WTC11 (cell line): ENCODE results near the gene MYLK4. TPM values are rescaled to one million over a fixed set of nuclear protein-coding genes. Genes with fewer than 3 reads are reported as not detected.

ENCODE experiments used
- ATAC-seq: fragments of 200-7000 bp; cut with Tn5 transposase; 2 replicates; pipeline ENCODE4 v1.10.0; 2021; ENCODE audit warnings: mild to moderate bottlenecking, moderate library complexity
- CTCF ChIA-PET: fragments of 300-600 bp; sonication (Branson Sonifier 250); formaldehyde crosslinking; loops from one replicate; lab custom pipeline; 2021; ENCODE audit warnings: antibody characterized with exemption; lab: Charles Lee
- POLR2A ChIA-PET: fragments of 350-600 bp; sonication (Branson Sonifier 250); formaldehyde crosslinking; loops from one replicate; lab custom pipeline; 2021; ENCODE audit warnings: antibody characterized with exemption; lab: Charles Lee
- DNase-seq: peaks from one replicate; pipeline ENCODE4 v3.0.0; 2021; ENCODE audit warnings: low spot score
- H3K27ac Mint-ChIP-seq: 2 replicates; pipeline ENCODE4 v1.8.0; 2021; ENCODE audit warnings: mixed read lengths
- H3K27me3 Mint-ChIP-seq: 2 replicates; pipeline ENCODE4 v1.8.0; 2021; ENCODE audit warnings: low read depth, mild to moderate bottlenecking, moderate library complexity, mixed read lengths
- H3K36me3 Mint-ChIP-seq: 2 replicates; pipeline ENCODE4 v1.8.0; 2021; ENCODE audit warnings: mixed read lengths
- H3K4me1 Mint-ChIP-seq: 2 replicates; pipeline ENCODE4 v1.8.0; 2022; ENCODE audit warnings: mixed read lengths
- H3K4me3 Mint-ChIP-seq: 2 replicates; pipeline ENCODE4 v1.8.0; 2021; ENCODE audit warnings: mild to moderate bottlenecking, moderate library complexity, mixed read lengths
- H3K9me3 Mint-ChIP-seq: 2 replicates; pipeline ENCODE4 v1.8.0; 2021; ENCODE audit warnings: mixed read lengths
- ARID4B ChIP-seq: sonication (generic); formaldehyde crosslinking; IDR thresholded peaks from 2 replicates; pipeline ENCODE4 v1.8.0; 2023; ENCODE audit warnings: missing genetic modification reagents, mild to moderate bottlenecking, borderline replicate concordance
- E2F5 ChIP-seq: sonication (generic); formaldehyde crosslinking; IDR thresholded peaks from 2 replicates; pipeline ENCODE4 v1.8.1; 2022; ENCODE audit warnings: mild to moderate bottlenecking, moderate library complexity, missing genetic modification reagents
- FOXP1 ChIP-seq: sonication (generic); formaldehyde crosslinking; IDR thresholded peaks from 2 replicates; pipeline ENCODE4 v1.8.0; 2022; ENCODE audit warnings: missing genetic modification reagents, mild to moderate bottlenecking, moderate library complexity, borderline replicate concordance
- GRHL2 ChIP-seq: fragments of 250-450 bp; sonication (Bioruptor Pico); IDR thresholded peaks from 2 replicates; pipeline ENCODE4 v1.8.0; 2022; ENCODE audit warnings: mild to moderate bottlenecking, moderate library complexity; ENCODE audit not compliant: insufficient replicate concordance, severe bottlenecking
- IRF2 ChIP-seq: sonication (generic); formaldehyde crosslinking; IDR thresholded peaks from 2 replicates; pipeline ENCODE4 v1.8.0; 2022; ENCODE audit warnings: low read depth, missing genetic modification reagents, borderline replicate concordance
- JAZF1 ChIP-seq: fragments of 250-450 bp; sonication (Bioruptor Pico); IDR thresholded peaks from 2 replicates; pipeline ENCODE4 v1.9.0; 2021; ENCODE audit warnings: moderate library complexity, mild to moderate bottlenecking, inconsistent platforms
- MYBL2 ChIP-seq: sonication (generic); formaldehyde crosslinking; IDR thresholded peaks from 2 replicates; pipeline ENCODE4 v1.8.1; 2023; ENCODE audit warnings: mild to moderate bottlenecking, moderate library complexity, missing genetic modification reagents
- NR1H2 ChIP-seq: sonication (generic); formaldehyde crosslinking; IDR thresholded peaks from 2 replicates; pipeline ENCODE4 v1.9.0; 2021; ENCODE audit warnings: mild to moderate bottlenecking, moderate library complexity, missing genetic modification reagents
- NR2C2 ChIP-seq: sonication (generic); formaldehyde crosslinking; IDR thresholded peaks from 2 replicates; pipeline ENCODE4 v1.8.0; 2022; ENCODE audit warnings: mild to moderate bottlenecking, missing genetic modification reagents
- SMAD3 ChIP-seq: sonication (generic); formaldehyde crosslinking; IDR thresholded peaks from 2 replicates; pipeline ENCODE4 v1.8.0; 2022; ENCODE audit warnings: missing genetic modification reagents, mild to moderate bottlenecking, borderline replicate concordance
- SOX15 ChIP-seq: fragments of 250-450 bp; sonication (Bioruptor Pico); IDR thresholded peaks from 2 replicates; pipeline ENCODE4 v1.9.0; 2021; ENCODE audit warnings: mild to moderate bottlenecking
- USF1 ChIP-seq: sonication (generic); formaldehyde crosslinking; IDR thresholded peaks from 2 replicates; pipeline ENCODE4 v1.8.0; 2022; ENCODE audit warnings: mild to moderate bottlenecking, missing genetic modification reagents
- ZNF121 ChIP-seq: sonication (generic); formaldehyde crosslinking; IDR thresholded peaks from 2 replicates; pipeline ENCODE4 v1.8.0; 2023; ENCODE audit warnings: missing genetic modification reagents
- ZNF138 ChIP-seq: sonication (generic); formaldehyde crosslinking; conservative IDR thresholded peaks from 2 replicates; pipeline ENCODE4 v1.8.1; 2022; ENCODE audit warnings: mild to moderate bottlenecking, moderate library complexity, missing genetic modification reagents
- ZNF263 ChIP-seq: sonication (generic); formaldehyde crosslinking; IDR thresholded peaks from 2 replicates; pipeline ENCODE4 v1.8.1; 2022; ENCODE audit warnings: low read depth, mild to moderate bottlenecking, moderate library complexity, missing genetic modification reagents
- ZNF416 ChIP-seq: fragments of 250-450 bp; sonication (Bioruptor Pico); IDR thresholded peaks from 2 replicates; pipeline ENCODE4 v1.9.0; 2021; ENCODE audit warnings: mild to moderate bottlenecking, inconsistent platforms
- ZNF512 ChIP-seq: sonication (generic); formaldehyde crosslinking; IDR thresholded peaks from 2 replicates; pipeline ENCODE4 v1.8.1; 2022; ENCODE audit warnings: missing genetic modification reagents, borderline replicate concordance
- total RNA-seq: library from RNA; stranded (reverse); gene quantifications from 3 replicates; pipeline ENCODE4 v1.2.3, GENCODE V29; 2021

The MYLK4 gene
- total RNA-seq, 1 experiment from 2014 or later, result 0.13 TPM

DNA sequence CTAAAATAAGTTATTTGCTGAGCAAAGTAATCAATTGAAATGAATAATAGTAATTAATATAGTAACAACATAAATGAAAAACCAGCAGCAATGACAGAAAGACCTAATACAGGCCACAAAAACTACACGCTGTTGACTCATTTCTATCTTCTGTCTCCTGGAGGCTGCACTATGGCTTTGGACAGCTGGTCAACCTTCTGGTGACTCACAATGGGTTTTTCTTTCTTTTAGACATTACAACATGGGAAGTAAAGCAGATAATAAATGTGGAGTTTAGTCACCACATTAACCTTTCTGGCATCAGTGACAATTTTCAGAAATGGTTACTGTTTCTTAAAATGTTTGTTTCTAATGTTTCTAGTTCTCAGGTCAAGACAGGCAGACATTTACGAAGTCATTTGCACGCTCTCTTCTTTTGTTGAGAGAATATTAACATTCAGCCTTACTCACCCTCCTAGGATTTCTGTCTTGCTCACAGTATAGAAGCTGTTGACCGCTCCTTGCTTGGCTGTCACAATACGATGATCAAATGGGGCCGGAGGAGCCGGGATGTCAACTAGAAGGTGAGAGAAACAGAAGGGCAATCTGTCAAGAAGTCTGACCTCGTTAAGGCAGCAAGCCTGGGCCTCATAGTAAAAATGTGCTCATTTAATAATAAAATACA is 62.2 kb downstream of the MYLK4 start:
- POLR2A ChIA-PET, result no interaction called here

GRCh38 chr6:2687456-2687855 is 63.3 kb downstream of the MYLK4 start:
- DNase-seq, result no peak
- H3K9me3 Mint-ChIP-seq, result peaks cover 3% of the 10 kb centered on the region; the same call in 1 of the 2 replicates
- POLR2A ChIA-PET, result no interaction called here
- TF ChIP-seq MYBL2 (CRISPR knock-in tag) (no peak), USF1 (CRISPR knock-in tag) (no peak), ARID4B (CRISPR knock-in tag) (no peak), JAZF1 (CRISPR knock-in tag) (no peak), GRHL2 (CRISPR knock-in tag) (no peak), ZNF263 (CRISPR knock-in tag) (no peak), FOXP1 (CRISPR knock-in tag) (no peak), ZNF121 (CRISPR knock-in tag) (no peak), ZNF416 (CRISPR knock-in tag) (no peak)
- TF ChIP-seq, all 79 proteins: peak for 0
- no peaks in the 10 kb centered on the region for H3K27me3 Mint-ChIP-seq
- no peak overlapping the region for H3K4me3 Mint-ChIP-seq
- CTCF ChIA-PET, result no interaction called here
- ATAC-seq, result no peak
- H3K4me1 Mint-ChIP-seq, result peaks cover 4% of the 10 kb centered on the region; the same call in 1 of the 2 replicates
- no peak overlapping the region for H3K27ac Mint-ChIP-seq
- H3K36me3 Mint-ChIP-seq, result no peaks in the 10 kb centered on the region

More for the DNA sequence above, 62.2 kb downstream of the MYLK4 start:
- DNase-seq (no peak), ATAC-seq (no peak)
- no peak for TF ChIP-seq SOX15 (CRISPR knock-in tag)
- no peak for TF ChIP-seq ZNF512 (CRISPR knock-in tag)
- TF ChIP-seq IRF2 (CRISPR knock-in tag), result no peak
- no peak for TF ChIP-seq NR1H2
- no peak for TF ChIP-seq E2F5 (CRISPR knock-in tag)
- Mint-ChIP-seq H3K4me3 (no peak overlapping the region), H3K27me3 (no peaks in the 10 kb centered on the region), H3K36me3 (no peaks in the 10 kb centered on the region), H3K9me3 (peaks cover 3% of the 10 kb centered on the region; the same call in 1 of the 2 replicates), H3K4me1 (peaks cover 4% of the 10 kb centered on the region; the same call in 1 of the 2 replicates), H3K27ac (no peak overlapping the region)
- CTCF ChIA-PET, result no interaction called here

DNA sequence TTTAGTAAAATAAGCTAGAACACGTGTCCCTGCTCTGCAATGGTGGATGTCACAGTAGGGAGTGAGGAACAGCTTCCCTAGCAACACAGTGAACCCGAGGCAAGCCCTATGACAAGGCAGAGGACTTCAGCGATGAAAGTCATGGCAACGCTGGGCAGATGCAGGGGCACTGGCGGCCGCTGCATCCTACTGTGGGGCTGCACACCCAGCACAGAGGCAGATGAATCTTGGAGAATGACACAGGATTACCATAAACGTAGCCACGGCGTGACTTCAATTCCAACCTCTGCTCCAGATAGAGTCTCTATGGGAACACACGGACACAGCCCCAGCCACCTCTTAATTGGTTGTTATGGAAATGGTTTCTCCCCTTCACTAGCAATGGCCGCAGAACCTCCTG is 64.2 kb downstream of the MYLK4 start:
- H3K27ac Mint-ChIP-seq, result no peak overlapping the region
- no peaks in the 10 kb centered on the region for H3K36me3 Mint-ChIP-seq
- peaks cover 4% of the 10 kb centered on the region; the same call in 1 of the 2 replicates for H3K4me1 Mint-ChIP-seq
- DNase-seq, result no peak
- peaks cover 3% of the 10 kb centered on the region; the same call in 1 of the 2 replicates for H3K9me3 Mint-ChIP-seq
- no peaks in the 10 kb centered on the region for H3K27me3 Mint-ChIP-seq
- no peak for ATAC-seq
- POLR2A ChIA-PET, result no interaction called here
- CTCF ChIA-PET, result no interaction called here
- no peak overlapping the region for H3K4me3 Mint-ChIP-seq
- TF ChIP-seq SMAD3 (no peak), NR1H2 (no peak), ZNF138 (CRISPR knock-in tag) (no peak), ARID4B (CRISPR knock-in tag) (no peak), NR2C2 (CRISPR knock-in tag) (no peak)
